B cell (primary cell): ENCODE results near the gene TUBA4B.

Experiments used
- CTCF ChIP-seq: fragments of 200-600 bp; IDR thresholded peaks from one replicate; pipeline ENCODE4 v1.8.0; 2022; ENCODE audit warnings: antibody characterized with exemption, mild to moderate bottlenecking
- EZH2 ChIP-seq: IDR thresholded peaks from 2 replicates; pipeline ENCODE4 v1.6.1; 2012; ENCODE audit warnings: borderline replicate concordance, low read depth, mild to moderate bottlenecking, moderate library complexity, low read length; ENCODE audit not compliant: insufficient read depth, poor library complexity, severe bottlenecking

- TF ChIP-seq CTCF: no peak
- no peak for TF ChIP-seq EZH2
Observed at GRCh38 chr2:219306047-219306446, 53.0 kb downstream of the TUBA4B start.
